Measurements from ENCODE around the gene NCAPG2.
"Not testable (repeated sequence)": the region's sequence is repeated elsewhere in the genome, so short reads cannot be mapped to it uniquely, and the experiment has no call there.

Gene NCAPG2

GRCh38 chr7:158633055-158633956 is 71.3 kb downstream of the NCAPG2 start:
- Histone ChIP-seq H3K4me3 (ENCODE audit: low read length in 2 of 2) (no peak overlapping the region), H3K27me3 (ENCODE audit: control insufficient read depth in 1 of 2, insufficient read depth in 2 of 2, low read length in 2 of 2) (no peaks in the 10 kb centered on the region), H3K4me1 (ENCODE audit: control insufficient read depth, insufficient read depth, low read length) (no peaks in the 10 kb centered on the region), H3K9me3 (ENCODE audit: control insufficient read depth in 2 of 2, low read length in 2 of 2) (no peaks in the 10 kb centered on the region), H3K9ac (ENCODE audit: low read length in 2 of 2) (no peak overlapping the region), H3K36me3 (ENCODE audit: control insufficient read depth in 2 of 2, insufficient read depth in 2 of 2, low read length in 2 of 2) (peaks cover 0 to 5% of the 10 kb centered on the region in 2 donors), H3K27ac (ENCODE audit: low read length) (no peak overlapping the region)

DNA sequence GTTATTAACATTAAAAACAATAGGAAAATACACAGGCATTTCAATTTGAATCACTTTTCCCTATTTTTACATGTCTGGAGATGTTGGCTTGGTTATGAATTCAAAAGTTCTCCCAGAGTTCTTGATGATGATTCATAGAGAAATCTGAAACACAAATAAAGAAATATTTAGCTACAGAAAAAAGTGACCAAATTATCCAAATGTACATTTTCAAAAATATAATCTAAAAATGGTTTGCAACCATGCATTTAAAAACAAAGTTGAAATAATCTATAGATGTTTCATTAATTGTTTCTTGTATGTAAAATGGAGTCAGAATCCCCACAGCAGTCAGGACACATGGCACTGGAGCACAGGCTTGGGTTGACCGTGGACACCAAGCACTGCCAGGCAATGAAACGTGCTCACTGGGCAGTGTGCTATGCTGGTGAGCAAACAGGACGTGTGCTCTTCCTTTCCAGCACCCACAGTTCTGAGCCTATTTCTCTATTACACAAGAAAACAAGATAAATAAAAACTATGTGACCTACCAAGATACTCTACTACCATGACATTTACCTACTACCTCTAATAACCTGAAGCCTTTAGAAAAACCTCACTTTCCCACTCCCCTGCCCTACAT is 72.9 kb downstream of the NCAPG2 start:
- Histone ChIP-seq H3K9ac (ENCODE audit: low read length in 2 of 2) (no peak overlapping the region), H3K9me3 (ENCODE audit: control insufficient read depth in 2 of 2, low read length in 2 of 2) (no peaks in the 10 kb centered on the region), H3K27ac (ENCODE audit: low read length) (no peak overlapping the region), H3K36me3 (ENCODE audit: control insufficient read depth in 2 of 2, insufficient read depth in 2 of 2, low read length in 2 of 2) (peaks cover 0 to 3% of the 10 kb centered on the region in 2 donors), H3K4me1 (ENCODE audit: control insufficient read depth, insufficient read depth, low read length) (no peaks in the 10 kb centered on the region), H3K4me3 (ENCODE audit: low read length in 2 of 2) (no peak overlapping the region), H3K27me3 (ENCODE audit: control insufficient read depth in 1 of 2, insufficient read depth in 2 of 2, low read length in 2 of 2) (no peaks in the 10 kb centered on the region)

DNA sequence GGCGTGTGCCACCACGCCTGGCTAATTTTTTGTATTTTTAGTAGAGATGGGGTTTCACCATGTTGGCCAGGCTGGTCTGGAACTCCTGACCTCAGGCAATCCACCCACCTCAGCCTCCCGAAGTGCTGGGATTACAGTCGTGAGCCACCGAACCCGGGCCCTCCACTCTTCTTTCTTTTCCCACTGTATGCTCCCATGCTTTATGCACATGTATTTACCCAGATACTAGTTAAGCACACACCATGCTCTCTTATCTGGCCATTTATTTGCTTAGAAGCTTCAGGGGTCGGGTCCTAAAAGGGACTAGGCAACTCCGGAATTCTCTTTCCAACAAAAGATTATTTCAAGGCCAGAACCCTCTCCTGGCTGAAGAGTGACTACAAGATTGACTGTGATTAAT is 78.3 kb downstream of the NCAPG2 start:
- not testable (repeated sequence) for H3K27me3 ChIP-seq (ENCODE audit: control insufficient read depth in 1 of 2, insufficient read depth in 2 of 2, low read length in 2 of 2); H3K4me3 ChIP-seq (ENCODE audit: low read length in 2 of 2); H3K27ac ChIP-seq (ENCODE audit: low read length); H3K4me1 ChIP-seq (ENCODE audit: control insufficient read depth, insufficient read depth, low read length); H3K36me3 ChIP-seq (ENCODE audit: control insufficient read depth in 2 of 2, insufficient read depth in 2 of 2, low read length in 2 of 2); H3K9me3 ChIP-seq (ENCODE audit: control insufficient read depth in 2 of 2, low read length in 2 of 2); H3K9ac ChIP-seq (ENCODE audit: low read length in 2 of 2)

DNA sequence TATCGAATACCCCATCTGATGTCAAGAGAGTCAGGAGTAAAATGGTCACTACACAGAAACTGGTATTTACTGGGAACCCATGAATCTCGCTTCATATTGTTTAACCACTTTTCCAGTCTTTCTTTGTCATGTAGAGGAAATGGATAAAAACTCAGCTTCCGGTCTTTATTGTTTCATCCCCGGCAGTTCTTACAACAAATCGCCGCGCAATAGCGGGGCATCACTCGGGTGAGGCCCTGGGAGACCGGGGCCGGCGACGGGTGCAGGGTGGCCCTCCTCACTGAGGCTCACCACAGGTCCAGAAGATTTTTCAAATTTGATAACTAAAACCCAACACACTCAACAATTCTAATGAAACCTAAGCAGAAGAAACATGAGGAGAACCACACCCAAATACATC is 81.4 kb downstream of the NCAPG2 start:
- no peaks in the 10 kb centered on the region for H3K4me1 ChIP-seq (ENCODE audit: control insufficient read depth, insufficient read depth, low read length)
- H3K27ac ChIP-seq (ENCODE audit: low read length) = no peak overlapping the region
- no peaks in the 10 kb centered on the region for H3K9me3 ChIP-seq (ENCODE audit: control insufficient read depth in 2 of 2, low read length in 2 of 2)
- H3K4me3 ChIP-seq (ENCODE audit: low read length in 2 of 2) = no peak overlapping the region
- no peak overlapping the region for H3K9ac ChIP-seq (ENCODE audit: low read length in 2 of 2)
- H3K36me3 ChIP-seq (ENCODE audit: control insufficient read depth in 2 of 2, insufficient read depth in 2 of 2, low read length in 2 of 2) = no peaks in the 10 kb centered on the region
- H3K27me3 ChIP-seq (ENCODE audit: control insufficient read depth in 1 of 2, insufficient read depth in 2 of 2, low read length in 2 of 2) = no peaks in the 10 kb centered on the region

DNA sequence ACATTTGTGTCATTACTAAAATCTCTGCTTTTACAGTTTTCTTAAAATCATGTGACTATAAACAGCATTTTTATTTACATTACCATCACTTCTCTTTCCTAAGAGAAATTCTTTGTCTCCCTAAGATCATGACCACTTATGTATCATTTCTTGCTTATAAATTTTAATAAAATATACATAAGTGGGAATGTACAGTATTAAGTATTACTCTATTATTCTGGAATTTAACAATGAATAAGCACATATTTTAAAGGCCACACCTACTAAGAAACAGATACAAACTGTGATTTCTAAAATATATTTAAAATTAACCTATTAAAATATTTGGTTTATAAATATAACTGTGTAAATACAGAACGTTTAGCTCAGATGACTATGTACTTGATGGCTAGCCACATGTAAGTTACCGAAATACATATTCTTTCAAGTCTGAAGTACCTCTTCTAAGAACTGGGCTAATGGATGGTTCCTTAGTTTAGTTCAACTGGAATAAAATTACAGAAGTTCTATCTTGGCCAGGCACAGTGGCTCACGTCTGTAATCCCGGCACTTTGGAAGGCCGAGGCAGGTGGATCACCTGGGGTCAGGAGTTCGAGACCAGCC is 83.7 kb downstream of the NCAPG2 start:
- no peaks in the 10 kb centered on the region for H3K9me3 ChIP-seq (ENCODE audit: control insufficient read depth in 2 of 2, low read length in 2 of 2)
- no peak overlapping the region for H3K4me3 ChIP-seq (ENCODE audit: low read length in 2 of 2)
- no peaks in the 10 kb centered on the region for H3K4me1 ChIP-seq (ENCODE audit: control insufficient read depth, insufficient read depth, low read length)
- H3K9ac ChIP-seq (ENCODE audit: low read length in 2 of 2) = no peak overlapping the region
- H3K27me3 ChIP-seq (ENCODE audit: control insufficient read depth in 1 of 2, insufficient read depth in 2 of 2, low read length in 2 of 2) = no peaks in the 10 kb centered on the region
- H3K27ac ChIP-seq (ENCODE audit: low read length) = no peak overlapping the region
- H3K36me3 ChIP-seq (ENCODE audit: control insufficient read depth in 2 of 2, insufficient read depth in 2 of 2, low read length in 2 of 2) = no peaks in the 10 kb centered on the region

DNA sequence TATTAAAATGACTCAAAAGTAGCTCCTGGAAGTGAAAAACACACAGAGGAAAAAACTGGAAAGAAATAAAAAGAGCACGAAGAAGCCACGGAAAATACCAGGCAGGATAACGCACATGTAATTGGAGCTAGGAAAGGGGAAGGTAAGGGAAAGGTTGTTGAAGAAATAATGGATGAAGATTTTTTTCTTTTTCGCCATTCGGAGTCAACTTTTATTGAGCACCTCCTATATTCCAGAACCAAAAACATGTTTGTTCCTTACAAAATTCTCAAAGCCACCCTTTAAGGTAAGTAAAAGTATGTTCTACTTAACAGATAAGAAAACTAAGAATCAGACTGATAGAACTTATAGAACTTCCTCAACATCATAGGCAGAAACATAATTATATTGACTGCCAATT is 84.2 kb downstream of the NCAPG2 start:
- H3K4me3 ChIP-seq (ENCODE audit: low read length in 2 of 2) = no peak overlapping the region
- no peak overlapping the region for H3K9ac ChIP-seq (ENCODE audit: low read length in 2 of 2)
- no peaks in the 10 kb centered on the region for H3K36me3 ChIP-seq (ENCODE audit: control insufficient read depth in 2 of 2, insufficient read depth in 2 of 2, low read length in 2 of 2)
- H3K9me3 ChIP-seq (ENCODE audit: control insufficient read depth in 2 of 2, low read length in 2 of 2) = no peaks in the 10 kb centered on the region
- H3K27me3 ChIP-seq (ENCODE audit: control insufficient read depth in 1 of 2, insufficient read depth in 2 of 2, low read length in 2 of 2) = no peaks in the 10 kb centered on the region
- no peaks in the 10 kb centered on the region for H3K4me1 ChIP-seq (ENCODE audit: control insufficient read depth, insufficient read depth, low read length)
- H3K27ac ChIP-seq (ENCODE audit: low read length) = no peak overlapping the region

GRCh38 chr7:158618745-158619140 is 85.9 kb downstream of the NCAPG2 start:
- H3K27me3 ChIP-seq (ENCODE audit: control insufficient read depth in 1 of 2, insufficient read depth in 2 of 2, low read length in 2 of 2) = no peaks in the 10 kb centered on the region
- H3K36me3 ChIP-seq (ENCODE audit: control insufficient read depth in 2 of 2, insufficient read depth in 2 of 2, low read length in 2 of 2) = no peaks in the 10 kb centered on the region
- no peak overlapping the region for H3K27ac ChIP-seq (ENCODE audit: low read length)
- H3K4me1 ChIP-seq (ENCODE audit: control insufficient read depth, insufficient read depth, low read length) = no peaks in the 10 kb centered on the region
- no peak overlapping the region for H3K4me3 ChIP-seq (ENCODE audit: low read length in 2 of 2)
- H3K9me3 ChIP-seq (ENCODE audit: control insufficient read depth in 2 of 2, low read length in 2 of 2) = no peaks in the 10 kb centered on the region
- no peak overlapping the region for H3K9ac ChIP-seq (ENCODE audit: low read length in 2 of 2)

- Histone ChIP-seq H3K4me1 (ENCODE audit: control insufficient read depth, insufficient read depth, low read length) (no peaks in the 10 kb centered on the region), H3K27ac (ENCODE audit: low read length) (no peak overlapping the region), H3K27me3 (ENCODE audit: control insufficient read depth in 1 of 2, insufficient read depth in 2 of 2, low read length in 2 of 2) (no peaks in the 10 kb centered on the region), H3K36me3 (ENCODE audit: control insufficient read depth in 2 of 2, insufficient read depth in 2 of 2, low read length in 2 of 2) (no peaks in the 10 kb centered on the region), H3K9ac (ENCODE audit: low read length in 2 of 2) (no peak overlapping the region), H3K9me3 (ENCODE audit: control insufficient read depth in 2 of 2, low read length in 2 of 2) (no peaks in the 10 kb centered on the region), H3K4me3 (ENCODE audit: low read length in 2 of 2) (no peak overlapping the region)
Observed at GRCh38 chr7:158617737-158618128, 86.9 kb downstream of the NCAPG2 start.

- H3K36me3 ChIP-seq (ENCODE audit: control insufficient read depth in 2 of 2, insufficient read depth in 2 of 2, low read length in 2 of 2) = no peaks in the 10 kb centered on the region
- no peaks in the 10 kb centered on the region for H3K9me3 ChIP-seq (ENCODE audit: control insufficient read depth in 2 of 2, low read length in 2 of 2)
- no peak overlapping the region for H3K9ac ChIP-seq (ENCODE audit: low read length in 2 of 2)
- H3K4me3 ChIP-seq (ENCODE audit: low read length in 2 of 2) = no peak overlapping the region
- H3K4me1 ChIP-seq (ENCODE audit: control insufficient read depth, insufficient read depth, low read length) = no peaks in the 10 kb centered on the region
- H3K27me3 ChIP-seq (ENCODE audit: control insufficient read depth in 1 of 2, insufficient read depth in 2 of 2, low read length in 2 of 2) = no peaks in the 10 kb centered on the region
- no peak overlapping the region for H3K27ac ChIP-seq (ENCODE audit: low read length)
Observed at GRCh38 chr7:158616050-158616449, 88.6 kb downstream of the NCAPG2 start.

- H3K36me3 ChIP-seq (ENCODE audit: control insufficient read depth in 2 of 2, insufficient read depth in 2 of 2, low read length in 2 of 2) = no peaks in the 10 kb centered on the region
- no peaks in the 10 kb centered on the region for H3K4me1 ChIP-seq (ENCODE audit: control insufficient read depth, insufficient read depth, low read length)
- no peak overlapping the region for H3K27ac ChIP-seq (ENCODE audit: low read length)
- no peak overlapping the region for H3K9ac ChIP-seq (ENCODE audit: low read length in 2 of 2)
- no peak overlapping the region for H3K4me3 ChIP-seq (ENCODE audit: low read length in 2 of 2)
- H3K27me3 ChIP-seq (ENCODE audit: control insufficient read depth in 1 of 2, insufficient read depth in 2 of 2, low read length in 2 of 2) = no peaks in the 10 kb centered on the region
- no peaks in the 10 kb centered on the region for H3K9me3 ChIP-seq (ENCODE audit: control insufficient read depth in 2 of 2, low read length in 2 of 2)
Observed at GRCh38 chr7:158614700-158615099, 89.9 kb downstream of the NCAPG2 start.

GRCh38 chr7:158613481-158613880 is 91.1 kb downstream of the NCAPG2 start:
- Histone ChIP-seq H3K9me3 (ENCODE audit: control insufficient read depth in 2 of 2, low read length in 2 of 2) (no peaks in the 10 kb centered on the region), H3K27ac (ENCODE audit: low read length) (no peak overlapping the region), H3K9ac (ENCODE audit: low read length in 2 of 2) (no peak overlapping the region), H3K4me3 (ENCODE audit: low read length in 2 of 2) (no peak overlapping the region), H3K4me1 (ENCODE audit: control insufficient read depth, insufficient read depth, low read length) (no peaks in the 10 kb centered on the region), H3K36me3 (ENCODE audit: control insufficient read depth in 2 of 2, insufficient read depth in 2 of 2, low read length in 2 of 2) (no peaks in the 10 kb centered on the region), H3K27me3 (ENCODE audit: control insufficient read depth in 1 of 2, insufficient read depth in 2 of 2, low read length in 2 of 2) (no peaks in the 10 kb centered on the region)

All from stomach smooth muscle (tissue), 2 donors.